K562 treated with DMSO at 1 percent for 48 hours (cell line): ENCODE results near the gene SLC17A1. TPM values are rescaled to one million over a fixed set of nuclear protein-coding genes. Genes with fewer than 3 reads are reported as not detected.

Experiments used
- total RNA-seq: library from RNA; unstranded; fragments of 300-600 nt; gene quantifications from 2 replicates; pipeline ENCODE4 v1.2.3, GENCODE V29; 2022; ENCODE audit warnings: low replicate concordance; ENCODE audit errors: extremely low read depth

The SLC17A1 gene, protein sequence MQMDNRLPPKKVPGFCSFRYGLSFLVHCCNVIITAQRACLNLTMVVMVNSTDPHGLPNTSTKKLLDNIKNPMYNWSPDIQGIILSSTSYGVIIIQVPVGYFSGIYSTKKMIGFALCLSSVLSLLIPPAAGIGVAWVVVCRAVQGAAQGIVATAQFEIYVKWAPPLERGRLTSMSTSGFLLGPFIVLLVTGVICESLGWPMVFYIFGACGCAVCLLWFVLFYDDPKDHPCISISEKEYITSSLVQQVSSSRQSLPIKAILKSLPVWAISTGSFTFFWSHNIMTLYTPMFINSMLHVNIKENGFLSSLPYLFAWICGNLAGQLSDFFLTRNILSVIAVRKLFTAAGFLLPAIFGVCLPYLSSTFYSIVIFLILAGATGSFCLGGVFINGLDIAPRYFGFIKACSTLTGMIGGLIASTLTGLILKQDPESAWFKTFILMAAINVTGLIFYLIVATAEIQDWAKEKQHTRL
- total RNA-seq, result not detected in 2 replicates

DNA sequence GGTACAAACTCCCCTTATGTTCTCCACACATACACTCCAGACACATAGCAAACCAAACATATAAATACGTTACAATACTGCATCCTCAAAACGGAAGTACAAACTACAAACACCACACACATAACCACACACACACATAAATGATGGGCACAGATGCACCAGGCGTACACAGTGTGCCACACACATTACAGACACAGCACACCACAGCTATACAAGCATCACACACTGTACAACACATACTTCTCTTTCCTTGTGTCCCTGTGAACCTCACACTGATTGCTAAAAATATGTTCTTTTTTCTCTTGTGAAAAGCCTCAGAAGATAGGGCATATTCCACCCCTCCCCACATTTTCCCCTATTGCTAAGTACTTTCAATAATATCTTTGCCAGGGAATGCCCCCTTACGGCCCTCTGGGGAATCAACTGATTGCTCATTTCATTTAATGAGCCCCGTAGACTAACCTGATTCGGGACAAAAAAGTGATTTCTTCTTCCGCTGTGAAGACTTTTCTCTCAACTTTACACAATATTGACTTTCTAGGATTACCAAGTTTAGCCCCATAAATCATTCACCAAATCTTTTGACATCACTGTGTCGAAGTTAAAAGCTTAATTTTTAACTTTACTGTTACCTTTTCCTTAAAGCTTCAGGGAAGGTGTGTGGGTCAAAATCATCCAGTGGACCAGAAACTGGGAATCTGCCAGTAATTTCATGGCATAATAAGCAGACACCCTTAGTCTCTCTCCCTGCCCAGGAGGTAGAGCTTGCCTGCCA, at the start of gene SLC17A1:
Gene SLC17A1 (minus strand): TSS at position 521 of the 775 bp plus-strand sequence. CDS start 1,495 bp downstream, outside the sequence.

DNA sequence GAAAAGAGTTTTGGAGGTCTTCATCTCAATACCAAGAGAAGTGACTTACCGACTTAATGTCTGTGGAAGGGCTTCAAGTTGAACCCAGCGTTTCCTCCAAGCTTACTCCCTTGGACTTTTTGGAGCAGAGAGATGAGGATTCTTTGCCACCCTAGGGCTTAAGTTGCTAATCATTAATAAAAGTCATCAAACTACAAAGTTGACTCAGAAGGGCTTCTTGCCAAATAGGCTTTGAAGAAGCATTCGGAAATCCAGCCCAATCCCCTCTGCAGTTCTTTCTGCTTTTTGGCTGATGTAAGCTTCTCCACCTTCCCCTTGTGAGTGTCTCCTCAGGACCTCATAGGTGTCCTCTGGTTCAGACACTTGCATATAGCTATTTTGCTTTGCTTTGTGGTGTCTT, 42.3 kb upstream of the SLC17A1 start, which contains the start of gene SLC17A3:
Gene SLC17A3 (minus strand): TSS at position 126 of the 400 bp plus-strand sequence. CDS start 5,856 bp downstream, outside the sequence.

GRCh38 chr6:25754535-25754934, 77.3 kb downstream of the SLC17A1 start, which contains the start of gene SLC17A4:
TSS of gene SLC17A4 (plus strand) at chr6:25754742. CDS start at chr6:25761963, 7,221 bp downstream.

Other genes starting within 250 kb of the SLC17A1 start
- gene SCGN, start 179.8 kb downstream of the SLC17A1 start, total RNA-seq, result not detected in 2 replicates
- gene SLC17A4, start 77.3 kb downstream of the SLC17A1 start, total RNA-seq, result not detected in 2 replicates
- gene SLC17A3, start 42.2 kb upstream of the SLC17A1 start, total RNA-seq, result not detected in 2 replicates
- gene SLC17A2, start 98.6 kb upstream of the SLC17A1 start, total RNA-seq, result not detected in 2 replicates
- not detected in 2 replicates for gene TRIM38, start 130.8 kb upstream of the SLC17A1 start, total RNA-seq